Transverse colon (tissue), 4 donors: ENCODE data around the gene SUFU. TPM values are rescaled to one million over a fixed set of nuclear protein-coding genes. Genes with fewer than 3 reads are reported as not detected.

Experiments
- DNase-seq: peaks from one replicate; pipeline ENCODE4 v3.0.0-alpha.2; 2019
- H3K27ac ChIP-seq, 4 donors: fragments of 200-600 bp; sonication (generic); 2 replicates each; pipeline ENCODE4 v1.5.1; 2016 to 2018; ENCODE audit warnings: inconsistent platforms in 4 of 4
- H3K27me3 ChIP-seq: fragments of 200-600 bp; sonication (generic); 2 replicates; pipeline ENCODE4 v1.5.1; 2017; ENCODE audit warnings: inconsistent platforms
- H3K36me3 ChIP-seq, 4 donors: fragments of 200-600 bp; sonication (generic); 2 replicates each; pipeline ENCODE4 v1.5.1; 2017 to 2019; ENCODE audit warnings: inconsistent platforms in 4 of 4
- H3K4me1 ChIP-seq, 4 donors: fragments of 200-600 bp; sonication (generic); 2 replicates each; pipeline ENCODE4 v1.5.1; 2017 to 2020; ENCODE audit warnings: inconsistent platforms in 4 of 4
- H3K4me3 ChIP-seq, 4 donors: fragments of 200-600 bp; sonication (generic); 1 replicate in 1 of 4; 2 replicates in 3 of 4; pipeline versions ENCODE4 v1.5.1 to v1.6.1; 2017 to 2019; ENCODE audit warnings: inconsistent platforms in 4 of 4
- H3K9me3 ChIP-seq, 2 donors: fragments of 200-600 bp; sonication (generic); 2 replicates each; pipeline ENCODE4 v1.5.1; 2017 to 2019; ENCODE audit warnings: inconsistent platforms in 2 of 2
- EP300 ChIP-seq: sonication (generic); formaldehyde crosslinking; IDR thresholded peaks from one replicate; pipeline ENCODE4 v1.6.1; 2017; ENCODE audit warnings: antibody characterized with exemption, low read depth
- POLR2A ChIP-seq: fragments of 450-650 bp; IDR thresholded peaks from one replicate; pipeline ENCODE4 v1.6.1; 2016; ENCODE audit warnings: antibody characterized with exemption, mild to moderate bottlenecking, moderate library complexity
- POLR2AphosphoS5 ChIP-seq, 3 donors: sonication (generic); formaldehyde crosslinking; IDR thresholded peaks; one replicate each; pipeline ENCODE4 v1.6.1; 2016; ENCODE audit warnings: antibody characterized with exemption in 3 of 3
- WGBS, 2 donors: methylation state at CpG; one replicate each; pipeline ENCODE4 v1.1.5; 2018; ENCODE audit warnings: low coverage in 1 of 2; 5-methylcytosine and 5-hydroxymethylcytosine counted together
- in situ Hi-C, 4 donors: fragments of 200-750 bp; cut with MboI; loops; one replicate each; pipeline versions ENCODE4 v1.15.0 to v1.15.1; 2017; ENCODE audit warnings: low sequenced_read_pairs in 3 of 4, low pct_ligation_motif_present in 1 of 4, low pct_unique_long_range_greater_than_20kb in 1 of 4
- intact Hi-C: fragments of 100-400 bp; cut with DNase I; formaldehyde crosslinking; loops from one replicate; pipeline ENCODE4 v1.15.1; 2023; ENCODE audit warnings: low total_unique reads
- total RNA-seq, 4 donors: library from RNA; depleted of rRNA; stranded (reverse); fragments of >200 nt; gene quantifications; one replicate each; pipeline ENCODE4 v1.1.0, GENCODE V29; 2016
- TF ChIP-seq, protein P1 (sequence below), 5 experiments: fragments of 200-600 bp in 3 of 5; fragments of 450-650 bp in 2 of 5; sonication (generic) in 3 of 5; IDR thresholded peaks; 1 replicate in 2 of 5; 2 replicates in 3 of 5; pipeline ENCODE4 v1.5.1; 2016 to 2017; ENCODE audit warnings: antibody characterized with exemption in 5 of 5, inconsistent platforms in 3 of 5, mild to moderate bottlenecking in 2 of 5, moderate library complexity in 1 of 5

The SUFU gene
- total RNA-seq, 4 donors from 2014 or later, result 5.4 to 13.8 (median 6.6) TPM

DNA sequence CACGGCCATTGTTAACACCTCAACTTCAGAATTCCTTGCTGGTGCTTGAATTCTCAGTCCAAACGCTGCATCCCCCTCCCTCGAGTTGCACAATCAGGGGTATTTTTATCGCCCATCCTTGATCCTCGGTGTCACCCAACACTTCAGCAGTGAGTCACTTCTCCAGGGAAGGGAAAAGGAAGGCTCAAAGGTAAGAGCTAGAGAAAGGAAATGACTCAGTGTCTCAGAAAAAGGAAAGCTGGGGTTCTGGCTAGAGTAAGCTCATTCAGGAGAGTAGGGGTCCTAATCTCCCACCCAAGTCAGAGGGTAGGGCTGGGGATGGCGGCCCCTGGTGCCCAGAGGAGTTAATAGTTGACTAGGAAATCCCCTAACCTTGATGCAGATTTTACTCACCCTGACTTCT lies 100.7 kb downstream of the SUFU start:
- DNase-seq, result no peak
- intact Hi-C loops (no loop called here), in situ Hi-C loops (no loop called here)
- Histone ChIP-seq H3K36me3 (peaks cover 0 to 12% (median 0%) of the 10 kb centered on the region in 4 donors), H3K9me3 (no peaks in the 10 kb centered on the region), H3K27me3 (no peaks in the 10 kb centered on the region), H3K27ac (peak overlapping the region; percentile 10 to 49 (median 22)), H3K4me3 (no peak overlapping the region), H3K4me1 (peaks cover 0 to 5% (median 0%) of the 10 kb centered on the region in 4 donors)
- no peak for TF ChIP-seq POLR2AphosphoS5 (IDR thresholded peaks at IDR 0.05)
- no peak for TF ChIP-seq EP300
- no peak for TF ChIP-seq POLR2A
- TF ChIP-seq, protein P1, sequence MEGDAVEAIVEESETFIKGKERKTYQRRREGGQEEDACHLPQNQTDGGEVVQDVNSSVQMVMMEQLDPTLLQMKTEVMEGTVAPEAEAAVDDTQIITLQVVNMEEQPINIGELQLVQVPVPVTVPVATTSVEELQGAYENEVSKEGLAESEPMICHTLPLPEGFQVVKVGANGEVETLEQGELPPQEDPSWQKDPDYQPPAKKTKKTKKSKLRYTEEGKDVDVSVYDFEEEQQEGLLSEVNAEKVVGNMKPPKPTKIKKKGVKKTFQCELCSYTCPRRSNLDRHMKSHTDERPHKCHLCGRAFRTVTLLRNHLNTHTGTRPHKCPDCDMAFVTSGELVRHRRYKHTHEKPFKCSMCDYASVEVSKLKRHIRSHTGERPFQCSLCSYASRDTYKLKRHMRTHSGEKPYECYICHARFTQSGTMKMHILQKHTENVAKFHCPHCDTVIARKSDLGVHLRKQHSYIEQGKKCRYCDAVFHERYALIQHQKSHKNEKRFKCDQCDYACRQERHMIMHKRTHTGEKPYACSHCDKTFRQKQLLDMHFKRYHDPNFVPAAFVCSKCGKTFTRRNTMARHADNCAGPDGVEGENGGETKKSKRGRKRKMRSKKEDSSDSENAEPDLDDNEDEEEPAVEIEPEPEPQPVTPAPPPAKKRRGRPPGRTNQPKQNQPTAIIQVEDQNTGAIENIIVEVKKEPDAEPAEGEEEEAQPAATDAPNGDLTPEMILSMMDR (IDR thresholded peaks at IDR 0.05), result no peak
- WGBS, 2 donors, result 77% methylated on average over 6 of the region's 6 CpGs; no CpG with 5 or more reads in 1 of the 2 donors

DNA sequence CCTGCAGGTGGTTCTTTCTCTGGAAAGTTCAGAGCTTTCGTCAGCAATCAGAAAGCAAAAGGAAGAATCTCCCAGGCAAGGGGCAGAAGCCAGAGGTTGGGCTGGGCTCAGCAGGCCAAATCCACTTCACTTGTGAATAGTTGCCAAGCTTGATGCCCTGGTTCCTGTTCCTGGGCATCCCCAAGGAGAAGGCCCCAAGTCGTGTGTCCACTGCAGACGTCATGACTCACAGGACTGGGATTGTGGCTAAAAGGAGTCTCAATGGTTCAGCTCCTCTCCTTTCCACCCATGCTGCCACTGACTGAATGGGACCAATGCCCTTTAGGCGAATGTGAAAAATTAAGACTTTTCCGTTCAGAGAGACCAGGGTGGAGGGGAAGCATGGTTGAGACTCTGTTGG lies 101.9 kb downstream of the SUFU start:
- DNase-seq, result no peak
- H3K36me3 ChIP-seq, result peaks cover 0 to 12% (median 0%) of the 10 kb centered on the region in 4 donors
- H3K4me1 ChIP-seq, result peaks cover 0 to 3% (median 0%) of the 10 kb centered on the region in 4 donors
- H3K27ac ChIP-seq, result no peak overlapping the region
- no peaks in the 10 kb centered on the region for H3K9me3 ChIP-seq
- in situ Hi-C loops (no loop called here), intact Hi-C loops (no loop called here)
- no peak for TF ChIP-seq EP300
- TF ChIP-seq POLR2A, result no peak
- TF ChIP-seq POLR2AphosphoS5 (IDR thresholded peaks at IDR 0.05), result no peak
- TF ChIP-seq, protein P1 (IDR thresholded peaks at IDR 0.05), result no peak
- no peak overlapping the region for H3K4me3 ChIP-seq
- H3K27me3 ChIP-seq, result no peaks in the 10 kb centered on the region
- WGBS, 2 donors, result 85 to 88% methylated on average over 3 to 5 of the region's 5 CpGs

DNA sequence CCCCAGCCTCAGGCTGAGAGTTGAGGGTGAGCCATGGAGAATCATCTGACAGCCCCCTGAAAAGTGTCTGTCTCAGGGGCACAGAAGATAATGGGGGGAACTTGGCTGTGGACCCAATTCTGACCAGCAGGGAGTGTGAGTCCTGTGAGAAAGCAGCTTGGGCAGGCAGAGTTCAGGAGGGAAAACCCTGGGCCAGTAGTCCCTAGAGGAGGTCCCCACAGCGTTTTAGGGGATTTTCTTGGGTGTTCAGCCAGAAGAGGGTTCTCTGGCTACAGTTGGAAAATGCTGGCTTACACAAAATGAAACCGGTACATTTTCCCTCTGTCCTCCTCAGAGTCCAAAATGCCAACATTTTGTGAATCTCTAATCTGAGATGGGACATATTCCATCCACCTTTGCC lies 104.7 kb downstream of the SUFU start:
- in situ Hi-C loops, result no loop called here
- TF ChIP-seq POLR2A (no peak), EP300 (no peak), POLR2AphosphoS5 (IDR thresholded peaks at IDR 0.05) (no peak)
- TF ChIP-seq, protein P1 (IDR thresholded peaks at IDR 0.05), result no peak
- Histone ChIP-seq H3K36me3 (peaks cover 0 to 7% (median 0%) of the 10 kb centered on the region in 4 donors), H3K4me1 (peaks cover 7 to 27% (median 20%) of the 10 kb centered on the region in 4 donors), H3K27ac (no peak overlapping the region), H3K4me3 (no peak overlapping the region), H3K9me3 (no peaks in the 10 kb centered on the region), H3K27me3 (no peaks in the 10 kb centered on the region)
- WGBS, 2 donors, result 68 to 100% methylated on average over 1 to 2 of the region's 2 CpGs
- intact Hi-C loops, result no loop called here
- no peak for DNase-seq

DNA sequence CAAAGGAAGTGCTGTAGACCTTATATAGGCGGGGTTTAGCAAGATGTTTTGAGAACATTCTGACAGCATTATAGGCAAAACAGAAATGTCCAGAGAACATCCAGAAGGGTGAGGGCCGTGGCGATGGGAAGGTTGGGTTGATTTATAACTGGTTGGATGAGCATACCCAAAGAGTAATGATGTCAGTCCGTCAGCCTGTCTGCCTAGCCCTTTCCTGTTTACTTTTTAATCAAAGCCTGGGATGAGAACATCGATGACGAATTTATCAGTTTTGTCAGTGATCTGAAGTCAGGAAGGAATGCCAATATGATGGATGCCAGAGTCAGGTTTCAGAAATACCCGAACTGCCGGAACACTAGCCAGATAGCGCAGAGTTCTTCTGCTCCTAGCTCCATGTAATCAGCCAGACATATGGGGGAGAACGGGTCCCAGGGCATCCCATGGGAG lies 106.7 kb downstream of the SUFU start:
- intact Hi-C loops, result no loop called here
- no peak for TF ChIP-seq POLR2AphosphoS5 (IDR thresholded peaks at IDR 0.05)
- in situ Hi-C loops, result no loop called here

More for the DNA sequence above, 106.7 kb downstream of the SUFU start:
- peak overlapping the region in 2 of 4 donors; percentile 33 to 73 for H3K27ac ChIP-seq
- DNase-seq, result no peak
- WGBS, 2 donors, result 84 to 100% methylated on average over 3 to 10 of the region's 10 CpGs
- H3K4me1 ChIP-seq, result peaks cover 7 to 27% (median 24%) of the 10 kb centered on the region in 4 donors
- no peaks in the 10 kb centered on the region for H3K36me3 ChIP-seq
- no peak overlapping the region for H3K4me3 ChIP-seq
- H3K27me3 ChIP-seq, result no peaks in the 10 kb centered on the region
- no peaks in the 10 kb centered on the region for H3K9me3 ChIP-seq
